GM21526 (cell line): ENCODE results near the gene TPSB2.
"Not testable (repeated sequence)": the region's sequence is repeated elsewhere in the genome, so short reads cannot be mapped to it uniquely, and the experiment has no call there.

Experiments
- ATAC-seq: cut with Tn5 transposase; IDR thresholded peaks from one replicate; pipeline ENCODE4 v1.9.1; 2021; ENCODE audit warnings: moderate library complexity; ENCODE audit not compliant: unreplicated experiment, low FRiP score

The TPSB2 gene

DNA sequence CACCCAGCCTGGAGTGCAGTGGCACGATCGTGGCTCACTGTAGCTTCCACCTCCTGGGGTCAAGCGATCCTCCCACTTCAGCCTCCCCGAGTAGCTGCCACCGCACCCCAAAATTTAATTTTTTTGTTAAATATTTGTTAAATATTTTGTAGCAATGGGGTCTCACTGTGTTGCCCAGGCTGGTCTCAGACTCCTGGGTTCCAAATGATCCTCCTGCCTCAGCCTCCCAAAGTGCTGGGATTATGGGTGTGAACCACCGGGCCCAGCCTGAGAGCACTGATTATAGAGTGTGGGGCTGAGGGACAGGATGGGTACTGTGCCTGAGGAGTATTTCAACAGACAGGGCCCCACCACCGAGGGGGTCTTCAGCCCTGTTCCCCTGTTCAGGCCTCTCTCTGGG is 40.5 kb downstream of the TPSB2 start:
- ATAC-seq = no peak

DNA sequence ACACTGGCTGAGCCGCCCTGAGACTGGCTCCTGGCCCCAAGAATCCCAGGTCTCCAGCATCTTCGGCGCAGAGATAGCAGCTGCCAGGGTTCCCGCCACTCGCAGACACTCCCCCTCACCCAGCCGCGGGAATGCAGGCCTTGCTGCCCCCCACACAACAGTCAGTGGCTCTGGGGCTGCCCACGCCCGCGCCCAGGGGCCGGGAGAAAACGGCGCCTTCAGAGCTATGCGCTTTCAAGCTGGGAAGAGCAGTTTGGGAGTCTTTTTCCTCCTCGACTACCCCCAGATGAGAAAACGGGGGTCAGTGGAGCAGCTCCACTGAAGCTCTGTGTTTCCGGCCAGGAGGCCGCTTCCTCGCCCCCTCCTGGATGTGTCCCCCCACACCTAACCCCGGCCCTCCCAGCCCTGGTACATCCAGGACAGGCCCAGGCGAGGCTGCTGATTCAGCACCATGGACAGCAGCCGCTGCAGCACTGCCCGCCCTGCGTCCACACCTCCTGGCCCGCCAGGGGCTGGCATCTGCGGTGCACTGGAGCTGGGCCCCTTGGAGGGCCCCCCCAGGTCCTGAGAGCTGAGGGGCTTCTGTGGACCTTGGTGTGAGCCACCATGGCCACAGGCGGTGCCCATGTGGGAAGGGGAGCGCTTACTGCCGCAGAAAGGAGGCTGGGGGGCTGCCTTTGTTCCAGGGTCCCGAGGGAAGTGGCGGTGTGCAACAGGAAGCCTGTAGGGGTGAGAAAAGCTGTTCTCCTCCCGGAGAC is 41.4 kb downstream of the TPSB2 start:
- ATAC-seq = no peak

DNA sequence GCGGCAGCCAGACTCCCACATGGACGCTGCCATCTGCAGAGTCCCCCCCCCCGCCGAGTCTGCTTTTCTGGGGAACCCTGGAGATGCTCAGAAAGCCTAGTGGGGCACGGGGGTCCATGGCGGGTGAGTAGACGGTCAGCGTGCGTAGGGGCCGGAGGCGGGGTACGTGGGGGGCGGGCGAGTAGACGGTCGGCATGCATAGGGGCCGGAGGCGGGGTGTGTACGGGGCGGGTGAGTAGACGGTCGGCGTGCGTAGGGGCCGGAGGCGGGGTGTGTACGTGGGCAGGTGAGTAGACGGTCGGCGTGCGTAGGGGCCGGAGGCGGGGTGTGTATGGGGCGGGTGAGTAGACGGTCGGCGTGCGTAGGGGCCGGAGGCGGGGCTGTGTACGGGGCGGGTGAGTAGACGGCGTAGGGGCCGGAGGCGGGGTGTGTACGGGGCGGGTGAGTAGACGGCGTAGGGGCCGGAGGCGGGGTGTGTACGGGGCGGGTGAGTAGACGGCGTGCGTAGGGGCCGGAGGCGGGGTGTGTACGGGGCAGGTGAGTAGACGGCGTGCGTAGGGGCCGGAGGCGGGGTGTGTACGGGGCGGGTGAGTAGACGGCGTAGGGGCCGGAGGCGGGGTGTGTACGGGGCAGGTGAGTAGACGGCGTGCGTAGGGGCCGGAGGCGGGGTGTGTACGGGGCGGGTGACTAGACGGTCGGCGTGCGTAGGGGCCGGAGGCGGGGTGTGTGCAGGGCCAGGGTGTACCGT is 44.4 kb downstream of the TPSB2 start:
- not testable (repeated sequence) for ATAC-seq

DNA sequence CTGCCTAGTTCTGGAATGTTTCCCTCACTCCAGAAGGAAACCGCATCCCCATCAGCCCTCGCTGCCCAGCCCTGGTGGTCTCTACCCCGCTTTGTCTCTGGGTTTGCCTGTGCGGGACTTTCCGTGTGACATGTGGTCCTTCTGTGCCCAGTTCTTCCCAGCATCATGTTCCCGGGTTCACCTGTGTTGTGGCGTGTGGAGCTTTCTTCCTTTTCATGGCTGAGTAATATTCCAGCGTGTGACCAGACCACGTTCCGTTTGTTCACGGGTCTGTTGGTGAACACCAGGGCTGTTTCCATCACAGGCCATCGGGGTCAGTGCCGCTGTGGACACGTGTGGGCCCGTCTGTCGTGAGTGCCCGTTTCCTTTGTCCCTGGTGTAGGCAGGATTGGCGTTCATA is 45.0 kb downstream of the TPSB2 start:
- ATAC-seq = no peak

DNA sequence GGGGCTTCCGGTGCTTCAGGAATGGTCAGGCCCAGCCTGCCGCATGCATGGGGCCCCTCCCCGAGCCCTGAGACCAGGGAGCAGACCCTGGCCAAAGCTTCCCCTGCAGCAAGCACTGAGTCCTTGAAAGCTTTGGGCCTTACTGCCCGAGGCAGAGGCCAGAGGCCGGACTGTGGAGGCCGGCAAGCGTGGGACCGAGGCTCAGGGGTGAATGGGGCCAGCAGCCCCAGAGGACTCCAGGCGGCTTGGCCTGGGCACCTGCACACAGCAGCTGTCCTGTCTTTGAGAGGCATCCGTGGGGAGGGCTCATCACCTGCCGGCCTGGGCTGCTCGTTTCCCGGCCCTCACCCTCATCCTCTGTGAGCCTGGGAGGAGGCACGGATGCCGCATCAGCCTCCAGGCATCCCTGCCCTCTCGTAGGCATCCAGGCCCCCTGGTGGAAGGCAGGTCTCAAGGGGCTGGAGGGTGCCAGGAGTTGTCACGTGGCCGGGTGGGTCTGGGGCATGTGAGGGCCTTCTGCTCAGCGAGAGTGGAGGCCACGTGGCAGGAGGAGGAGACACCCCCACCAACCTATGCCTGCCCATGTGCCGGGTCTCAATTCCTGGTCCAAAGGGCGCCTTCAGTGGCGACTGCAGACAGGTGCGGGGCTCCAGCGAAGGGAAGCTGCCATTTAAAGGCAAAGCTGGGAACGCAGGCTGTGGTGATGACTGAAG is 45.7 kb downstream of the TPSB2 start:
- ATAC-seq = no peak

DNA sequence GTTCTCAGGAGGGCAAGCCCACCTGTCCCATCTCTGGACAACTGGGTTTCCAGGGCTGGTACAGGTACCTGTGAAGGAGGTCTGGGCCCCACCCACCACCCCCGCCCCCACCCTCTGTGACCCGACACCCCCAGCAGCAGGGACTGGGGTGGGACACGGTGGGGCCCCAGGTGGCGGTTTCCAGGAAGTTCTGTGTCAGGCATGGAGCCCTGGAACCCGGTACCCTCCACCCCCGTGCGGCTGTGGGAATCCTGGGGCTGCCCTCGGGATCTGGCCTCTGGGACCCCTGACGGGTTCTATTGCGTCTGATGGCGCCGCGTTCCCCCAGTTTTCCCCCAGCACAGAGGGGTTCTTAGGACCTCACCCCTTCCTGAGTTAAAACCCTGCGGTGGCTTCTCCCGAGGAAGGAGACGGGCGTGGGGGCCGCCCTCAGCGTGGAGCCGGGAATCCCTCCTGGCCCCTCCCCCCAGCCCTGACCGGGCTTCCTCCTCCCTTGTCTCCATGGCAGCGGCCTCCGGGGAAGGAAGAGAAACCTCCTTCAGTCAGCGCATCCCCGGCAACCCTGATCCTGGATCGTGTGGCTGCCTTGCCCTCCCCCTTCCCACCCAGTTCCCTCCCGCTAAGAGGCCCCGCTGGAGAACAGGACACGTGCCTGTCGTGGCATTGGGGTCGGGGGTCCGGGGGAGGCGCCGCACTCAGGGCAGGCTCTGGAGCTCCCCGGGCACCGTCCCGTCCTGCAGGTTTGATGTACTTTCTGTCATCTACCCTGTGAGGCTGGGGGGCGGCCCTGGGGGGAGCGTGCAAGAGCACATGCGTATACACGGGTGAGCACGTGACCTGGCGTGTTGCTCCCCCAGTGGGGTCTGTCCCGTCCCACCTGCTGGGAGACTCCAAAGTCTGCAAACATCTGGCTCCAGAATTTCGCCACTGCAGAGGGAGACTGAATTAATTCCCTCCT is 46.8 kb downstream of the TPSB2 start:
- ATAC-seq = no peak

DNA sequence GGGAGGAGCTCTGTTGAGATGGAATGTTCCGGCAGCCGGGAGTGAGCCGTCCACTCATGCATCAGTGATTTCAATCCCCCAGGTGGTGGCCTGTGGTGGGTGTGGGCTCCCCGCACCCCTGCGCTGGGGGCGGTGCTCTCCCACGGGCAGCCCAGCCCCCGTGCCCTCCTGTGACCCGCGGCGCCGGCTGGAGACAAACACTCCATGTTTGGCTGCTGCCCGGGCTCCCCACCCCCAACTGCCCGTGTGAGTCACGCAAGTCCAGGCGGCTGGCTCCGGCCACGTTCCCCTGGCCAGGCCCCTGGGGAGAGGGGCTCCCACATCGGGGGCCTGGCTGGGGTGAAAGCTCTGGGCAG is 47.7 kb downstream of the TPSB2 start:
- ATAC-seq = no peak

DNA sequence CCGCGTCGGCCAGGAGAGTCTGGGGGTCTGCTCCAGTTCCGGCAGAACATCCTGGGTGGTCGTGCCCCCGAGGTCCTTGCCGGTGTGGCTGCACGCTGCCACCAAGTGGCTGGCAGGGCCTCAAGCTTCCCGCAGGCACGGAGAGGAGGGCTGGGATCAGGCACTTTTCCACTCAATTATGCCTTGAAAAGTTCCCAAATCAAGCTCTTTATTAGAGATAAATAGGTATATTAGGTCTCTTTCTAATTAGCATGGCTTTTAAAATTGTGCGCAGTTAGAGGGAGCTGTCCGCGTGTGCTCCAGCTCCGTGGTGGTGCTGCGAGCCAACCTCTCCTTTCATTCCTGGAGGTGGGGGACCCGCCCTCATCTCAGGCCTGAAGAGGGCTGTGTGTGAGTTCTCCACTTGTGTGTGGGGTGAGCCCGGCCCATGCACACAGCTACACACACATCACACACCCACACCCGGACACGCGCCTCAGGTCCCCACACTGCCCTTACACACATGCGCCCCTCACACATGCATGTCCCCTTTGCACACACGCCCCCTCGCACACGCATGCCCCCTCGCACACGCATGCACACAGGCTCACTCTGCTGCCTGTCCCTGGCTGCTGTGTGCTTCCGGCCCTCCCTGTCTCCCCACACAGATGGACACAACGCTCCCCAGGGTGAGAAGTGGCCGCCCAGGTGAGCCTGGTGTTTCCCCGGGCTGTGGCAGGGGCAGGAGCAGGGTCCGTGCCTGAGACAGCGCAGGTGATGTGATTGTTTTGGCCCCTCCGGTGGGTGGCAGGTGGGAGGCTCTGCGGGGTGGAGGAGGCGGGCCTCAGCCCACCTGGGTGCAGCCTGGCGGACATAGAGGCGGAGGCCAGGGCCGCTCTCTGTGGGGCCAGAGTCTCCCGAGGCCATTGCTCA is 48.3 kb downstream of the TPSB2 start:
- ATAC-seq = no peak

DNA sequence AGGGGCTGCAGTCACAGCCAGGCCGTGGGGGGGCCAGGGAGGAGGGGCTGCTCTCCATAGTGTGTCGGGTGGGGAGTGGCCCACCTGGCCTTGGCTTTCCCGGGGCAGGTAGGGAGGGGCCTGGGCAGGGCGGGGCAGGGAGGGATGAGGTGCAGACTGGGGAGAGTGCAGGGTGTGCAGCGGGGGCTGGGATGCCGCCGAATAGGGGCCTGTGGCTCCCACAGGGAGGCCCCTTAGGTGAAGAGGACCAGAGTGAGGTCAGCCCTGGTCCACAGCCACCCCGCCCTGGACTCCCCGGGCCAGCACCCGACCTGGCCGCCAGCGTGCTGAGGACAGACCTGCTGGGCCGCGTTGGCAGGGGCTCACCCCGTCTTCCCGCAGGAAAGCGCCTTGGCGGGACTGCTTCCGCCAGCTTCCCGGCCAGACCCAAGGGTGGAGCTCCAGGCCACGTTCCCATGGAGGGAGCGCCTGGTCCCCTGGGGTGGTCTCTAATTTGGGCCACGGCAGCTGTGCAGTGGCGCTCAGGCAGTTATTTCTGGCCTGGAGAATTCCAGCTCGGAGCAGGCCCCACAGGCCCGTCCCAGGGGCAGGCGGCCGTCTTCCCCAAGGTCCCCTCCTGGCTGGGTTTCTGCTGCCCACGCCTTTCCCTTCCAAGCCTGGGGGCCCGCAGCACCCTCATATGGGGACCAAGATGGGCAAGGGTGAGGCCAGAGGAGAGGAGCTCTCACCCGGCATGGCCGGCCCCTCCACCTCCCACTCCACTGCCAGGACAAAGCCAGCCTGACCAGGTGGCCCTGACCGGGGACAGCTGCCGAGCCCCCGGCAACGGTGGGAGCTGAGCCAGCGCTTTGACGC is 49.2 kb downstream of the TPSB2 start:
- ATAC-seq = no peak
